GM12872 (cell line): Measurements from ENCODE around the gene MTCH1.

Experiments used
- TF ChIP-seq, protein P1 (sequence below): IDR thresholded peaks from 3 replicates; pipeline ENCODE4 v1.5.1; 2011; ENCODE audit warnings: low read depth, mild to moderate bottlenecking, low read length, moderate library complexity; ENCODE audit not compliant: insufficient read depth

MTCH1 gene

DNA sequence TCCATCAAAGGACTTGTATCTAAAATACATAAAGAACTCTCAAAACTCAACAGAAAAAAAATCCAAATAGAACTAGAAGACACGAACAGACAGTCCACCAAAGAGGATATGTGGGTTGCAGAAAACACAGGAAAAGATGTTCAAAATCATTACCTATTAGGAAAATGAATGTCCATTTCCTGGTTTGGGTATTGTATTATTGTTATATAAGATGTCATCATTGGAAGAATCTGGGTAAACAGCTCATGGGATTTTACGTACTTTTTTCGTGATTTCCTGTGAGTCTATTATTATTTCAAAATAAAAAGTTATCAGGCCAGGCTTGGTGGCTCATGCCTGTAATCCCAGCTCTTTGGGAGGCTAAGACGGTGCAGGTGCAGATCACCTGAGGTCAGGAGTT lies 40.7 kb downstream of the MTCH1 start:
- TF ChIP-seq, protein P1, sequence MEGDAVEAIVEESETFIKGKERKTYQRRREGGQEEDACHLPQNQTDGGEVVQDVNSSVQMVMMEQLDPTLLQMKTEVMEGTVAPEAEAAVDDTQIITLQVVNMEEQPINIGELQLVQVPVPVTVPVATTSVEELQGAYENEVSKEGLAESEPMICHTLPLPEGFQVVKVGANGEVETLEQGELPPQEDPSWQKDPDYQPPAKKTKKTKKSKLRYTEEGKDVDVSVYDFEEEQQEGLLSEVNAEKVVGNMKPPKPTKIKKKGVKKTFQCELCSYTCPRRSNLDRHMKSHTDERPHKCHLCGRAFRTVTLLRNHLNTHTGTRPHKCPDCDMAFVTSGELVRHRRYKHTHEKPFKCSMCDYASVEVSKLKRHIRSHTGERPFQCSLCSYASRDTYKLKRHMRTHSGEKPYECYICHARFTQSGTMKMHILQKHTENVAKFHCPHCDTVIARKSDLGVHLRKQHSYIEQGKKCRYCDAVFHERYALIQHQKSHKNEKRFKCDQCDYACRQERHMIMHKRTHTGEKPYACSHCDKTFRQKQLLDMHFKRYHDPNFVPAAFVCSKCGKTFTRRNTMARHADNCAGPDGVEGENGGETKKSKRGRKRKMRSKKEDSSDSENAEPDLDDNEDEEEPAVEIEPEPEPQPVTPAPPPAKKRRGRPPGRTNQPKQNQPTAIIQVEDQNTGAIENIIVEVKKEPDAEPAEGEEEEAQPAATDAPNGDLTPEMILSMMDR = no peak

DNA sequence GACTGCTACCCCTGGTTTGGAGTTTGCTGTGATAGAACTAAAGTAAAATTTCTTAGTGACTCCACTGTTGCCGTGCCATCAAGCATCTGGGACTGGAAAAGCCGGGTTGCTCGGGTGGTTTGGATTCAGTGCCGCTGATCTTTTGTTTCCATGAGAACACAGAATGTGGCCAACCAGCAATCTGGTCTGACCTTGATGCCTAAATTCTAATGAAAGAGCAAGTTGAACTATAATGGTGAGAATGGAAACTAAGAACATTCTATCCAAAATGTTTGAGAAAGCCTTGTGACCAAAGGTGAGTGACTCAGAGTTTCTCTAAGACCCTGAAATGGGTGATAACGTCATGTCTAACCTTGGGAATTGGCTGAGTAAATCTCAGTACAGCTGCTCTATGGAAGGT lies 41.3 kb downstream of the MTCH1 start:
- TF ChIP-seq, protein P1 = no peak

DNA sequence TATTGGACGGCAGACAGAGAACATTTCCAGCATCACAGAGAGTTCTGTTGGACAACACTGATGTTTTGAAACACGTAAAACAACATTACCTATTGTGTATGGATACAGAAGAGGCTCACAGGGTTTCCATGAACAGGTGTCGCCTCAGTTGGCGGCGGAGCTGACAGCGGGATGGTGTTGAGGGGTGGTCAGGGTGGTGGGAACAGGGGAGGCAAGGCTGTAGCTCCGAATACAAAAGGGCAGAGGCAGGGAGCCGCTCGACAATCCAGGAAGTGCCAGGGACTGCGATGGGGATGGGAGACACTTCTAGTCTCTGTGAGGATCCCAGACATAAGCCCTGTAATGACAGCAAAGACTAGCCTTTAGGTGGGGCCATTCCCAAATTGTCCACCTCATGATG lies 46.0 kb downstream of the MTCH1 start:
- TF ChIP-seq, protein P1 = no peak

DNA sequence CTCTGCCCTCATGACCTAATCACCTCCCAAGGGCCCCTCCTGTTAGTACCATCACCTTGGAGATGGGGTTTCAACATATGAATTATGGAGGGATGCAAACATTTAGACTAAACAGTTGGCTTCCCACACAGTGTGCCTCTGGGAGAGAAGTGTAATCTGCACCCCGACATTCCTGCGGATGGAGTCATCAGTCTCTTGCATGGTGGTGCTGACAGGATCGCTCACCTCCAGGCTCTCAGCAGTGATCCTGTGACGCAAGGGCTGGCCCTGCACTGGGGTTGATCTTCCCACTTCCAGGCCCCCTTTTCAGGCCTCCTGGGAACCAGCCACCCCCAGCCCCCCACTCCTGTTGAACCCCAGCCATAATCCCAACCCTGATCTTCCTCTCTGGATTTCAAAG lies 47.5 kb downstream of the MTCH1 start:
- TF ChIP-seq, protein P1 = no peak

DNA sequence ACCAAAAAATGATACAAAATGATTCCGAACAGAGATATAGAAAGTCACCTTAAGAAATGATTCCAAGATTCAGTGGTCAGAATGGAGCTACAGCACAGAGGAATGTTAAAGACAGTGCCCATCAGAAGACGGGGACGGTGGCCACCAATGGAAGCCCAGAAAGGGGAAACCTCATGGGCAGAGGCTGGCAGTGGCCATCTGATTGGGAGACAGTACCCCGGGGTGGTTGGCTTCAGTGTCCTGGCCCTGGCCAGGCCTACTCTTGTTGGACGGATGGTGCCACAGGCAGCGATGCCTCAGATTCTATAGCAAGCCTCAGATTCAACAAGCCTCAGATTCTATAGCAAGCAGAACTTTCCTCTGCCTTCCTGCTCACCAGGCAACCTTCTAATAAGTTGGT lies 48.1 kb downstream of the MTCH1 start:
- TF ChIP-seq, protein P1 = no peak

DNA sequence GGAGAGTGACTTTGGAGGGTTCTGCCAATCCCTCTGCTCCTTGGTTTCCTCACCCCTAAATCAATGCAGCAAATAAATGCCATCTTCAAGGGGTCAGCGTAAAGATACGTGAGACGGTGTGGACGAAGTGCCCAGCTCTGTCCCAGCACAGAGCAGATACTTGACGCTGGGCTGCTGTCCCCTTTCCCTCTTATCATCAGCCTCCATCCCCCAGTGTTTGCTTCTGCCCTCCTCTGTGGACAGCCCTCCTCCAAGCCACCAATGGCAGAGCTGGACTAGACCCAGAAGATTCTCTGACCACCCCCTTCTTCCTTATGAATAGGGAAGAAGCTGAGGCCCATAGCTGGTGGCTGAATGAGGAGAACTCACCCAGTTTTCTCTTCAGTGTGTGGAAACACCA lies 49.2 kb downstream of the MTCH1 start:
- TF ChIP-seq, protein P1 = no peak

DNA sequence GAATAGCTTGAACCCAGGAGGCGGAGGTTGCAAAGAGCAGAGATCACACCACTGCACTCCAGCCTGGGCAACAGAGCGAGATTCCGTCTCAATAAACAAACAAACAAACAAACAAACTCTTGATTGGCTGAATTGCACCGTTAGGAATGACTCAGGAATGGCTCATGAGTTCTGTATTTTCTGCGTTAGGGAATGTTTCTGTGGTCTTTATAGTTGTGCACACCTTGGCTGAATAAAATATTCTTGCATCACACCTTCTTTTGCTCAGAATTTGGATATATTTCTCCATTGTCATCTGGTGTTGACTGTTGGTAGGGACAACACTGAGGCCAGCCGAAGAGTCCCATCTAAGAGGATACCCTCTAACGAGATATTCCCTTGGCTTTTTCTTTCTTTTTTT lies 51.1 kb downstream of the MTCH1 start:
- TF ChIP-seq, protein P1 = no peak

DNA sequence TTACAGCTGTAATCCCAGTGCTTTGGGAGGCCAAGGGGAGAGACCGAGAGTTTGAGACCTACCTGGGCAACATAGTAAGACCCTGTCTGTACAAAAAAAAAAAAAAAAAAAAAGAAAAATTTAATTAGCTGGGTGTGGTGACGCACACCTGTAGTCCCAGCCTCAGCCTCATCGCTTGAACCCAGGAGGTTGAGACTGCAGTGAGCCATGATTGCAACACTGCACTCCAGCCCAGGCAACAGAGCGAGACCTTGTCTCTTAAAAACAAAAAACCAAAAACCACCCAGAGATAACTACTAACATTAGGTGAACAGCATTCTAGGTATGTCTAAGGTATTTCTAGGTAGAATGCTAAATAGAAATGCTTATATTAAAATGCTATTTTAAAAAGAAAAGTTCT lies 52.5 kb downstream of the MTCH1 start:
- TF ChIP-seq, protein P1 = no peak
